Measurements from ENCODE around the gene GYS1. TPM values are rescaled to one million over a fixed set of nuclear protein-coding genes. Genes with fewer than 3 reads are reported as not detected.

The GYS1 gene
- 46.7 and 54.8 TPM in 2 replicates for total RNA-seq

GRCh38 chr19:48993175-48994034, at the start of gene GYS1, which contains the start of gene RUVBL2:
Gene GYS1 (minus strand): TSS chr19:48993309. CDS start chr19:48993112, 197 bp downstream.
Gene RUVBL2 (plus strand): TSS chr19:48993887. CDS start chr19:48993912, 25 bp downstream.

GRCh38 chr19:49036815-49037214, 43.7 kb upstream of the GYS1 start, which contains the start of gene CGB1:
Gene CGB1 (minus strand): TSS chr19:49036895. CDS start chr19:49036711, 184 bp downstream.

GRCh38 chr19:49031642-49032301, 38.7 kb upstream of the GYS1 start, which contains the start of gene CGB2:
Gene CGB2 (plus strand): TSS chr19:49031890. CDS start chr19:49032096, 206 bp downstream.

DNA sequence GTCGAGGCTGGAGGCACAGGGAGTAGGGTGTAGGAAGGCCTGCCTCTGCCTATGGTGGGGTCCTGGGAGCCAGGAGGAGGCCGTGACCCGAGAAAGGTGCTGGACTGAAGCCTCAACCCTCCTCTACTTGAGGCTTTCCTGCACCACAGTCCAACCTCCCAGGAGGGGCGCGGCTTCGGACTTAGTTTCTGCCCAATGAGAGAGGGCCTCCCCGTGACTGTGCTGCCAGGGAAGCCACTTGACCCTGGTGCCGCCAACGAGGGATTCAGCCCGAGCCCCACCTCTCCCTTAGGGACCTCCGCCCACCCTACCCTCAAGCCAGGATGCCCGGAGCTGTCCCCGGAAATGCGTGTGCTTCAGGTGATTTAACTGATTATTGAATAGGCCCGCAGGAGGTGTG, 31.1 kb upstream of the GYS1 start, which contains the start of gene CGB3:
Gene CGB3, minus strand, starts transcription at position 101 of the 400 bp plus-strand sequence. CDS start 362 bp downstream, outside the sequence.

GRCh38 chr19:49017041-49017665, 24.0 kb upstream of the GYS1 start, which contains the start of gene LHB:
Gene LHB (minus strand): TSS chr19:49017091. CDS start chr19:49017081, 10 bp downstream.

GRCh38 chr19:48965040-48965805, 27.9 kb downstream of the GYS1 start, which contains the start of gene FTL:
Gene FTL (plus strand): TSS chr19:48965309. CDS start chr19:48965508, 199 bp downstream.

DNA sequence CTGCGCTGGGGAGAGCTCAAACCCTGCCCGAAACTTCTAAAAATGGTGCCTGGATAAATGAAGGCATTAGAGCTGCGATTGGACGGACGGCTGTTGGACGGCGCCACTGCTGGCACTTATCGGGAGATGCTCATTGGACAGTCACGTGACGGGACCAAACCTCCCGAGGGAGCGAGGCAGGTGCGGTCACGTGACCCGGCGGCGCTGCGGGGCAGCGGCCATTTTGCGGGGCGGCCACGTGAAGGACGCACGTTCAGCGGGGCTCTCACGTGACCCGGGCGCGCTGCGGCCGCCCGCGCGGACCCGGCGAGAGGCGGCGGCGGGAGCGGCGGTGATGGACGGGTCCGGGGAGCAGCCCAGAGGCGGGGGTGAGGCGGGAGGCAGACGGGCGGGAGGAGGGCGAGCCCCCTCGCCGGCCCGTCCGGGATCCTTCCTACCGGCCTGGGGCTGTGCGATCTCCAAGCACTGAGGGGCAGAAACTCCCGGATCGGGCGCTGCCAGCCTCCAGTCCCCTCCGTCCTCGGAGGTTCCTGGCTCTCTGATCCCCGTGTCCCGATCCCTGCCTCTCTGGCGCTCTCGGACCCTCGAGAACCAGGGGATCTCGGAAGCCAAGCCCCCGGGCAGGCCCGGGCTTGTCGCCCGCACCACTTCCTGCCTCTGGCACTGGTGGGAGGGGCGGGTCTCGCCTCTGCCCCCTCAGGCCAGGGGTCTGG, 38.4 kb downstream of the GYS1 start, which contains the start of gene BAX:
Gene BAX, plus strand, starts transcription at position 281 of the 713 bp plus-strand sequence. Its CDS starts 54 bp downstream, at position 335.

DNA sequence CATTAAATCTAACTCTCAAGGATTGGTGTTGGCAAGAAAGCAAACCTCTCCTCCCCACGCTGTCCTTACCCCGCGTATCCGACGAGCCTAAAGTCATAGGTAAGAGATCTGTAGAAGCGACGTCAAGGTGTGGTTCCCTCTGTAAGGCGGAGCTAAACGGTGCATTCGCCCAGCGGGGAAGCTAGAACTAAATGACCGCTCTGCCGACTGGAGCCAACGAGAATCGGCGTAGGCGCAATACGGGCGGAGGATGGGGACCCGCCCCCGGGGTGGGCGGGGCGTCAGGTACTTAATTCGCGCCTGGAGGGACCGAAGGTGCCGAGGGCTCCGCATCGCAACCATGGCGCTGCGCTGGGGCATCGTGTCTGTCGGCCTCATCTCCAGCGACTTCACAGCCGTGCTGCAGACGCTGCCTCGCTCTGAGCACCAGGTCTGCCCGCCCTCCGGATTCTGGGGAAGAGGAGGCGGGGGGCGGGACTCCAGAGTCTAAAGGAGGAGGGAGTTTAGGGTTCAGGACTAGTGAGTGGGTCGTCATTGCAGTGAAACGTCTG, 59.7 kb downstream of the GYS1 start, which contains the start of gene DHDH:
Gene DHDH, plus strand, starts transcription at position 318 of the 551 bp plus-strand sequence. Its CDS starts 23 bp downstream, at position 341.

Other genes with a start within 250 kb of the GYS1 start
- gene IZUMO1, start 246.4 kb downstream of the GYS1 start, total RNA-seq: 0.04 and 0.23 TPM in 2 replicates
- gene FUT1, start 240.7 kb downstream of the GYS1 start, total RNA-seq: 7.3 and 11.6 TPM in 2 replicates
- not detected in 2 replicates for gene FGF21, start 237.8 kb downstream of the GYS1 start, total RNA-seq
- gene BCAT2, start 182.3 kb downstream of the GYS1 start, total RNA-seq: 63.9 and 77.8 TPM in 2 replicates
- 0.23 and 1.2 TPM in 2 replicates for gene HSD17B14, start 156.8 kb downstream of the GYS1 start, total RNA-seq
- gene PLEKHA4, start 124.7 kb downstream of the GYS1 start, total RNA-seq: 7.4 and 11.0 TPM in 2 replicates
- gene PPP1R15A, start 120.9 kb downstream of the GYS1 start, total RNA-seq: 22.4 and 61.8 TPM in 2 replicates
- not detected in 2 replicates for gene TULP2, start 94.6 kb downstream of the GYS1 start, total RNA-seq
- 214 and 343 TPM in 2 replicates for gene NUCB1, start 93.0 kb downstream of the GYS1 start, total RNA-seq
- gene DHDH, start 59.6 kb downstream of the GYS1 start, total RNA-seq: 0.11 and 1.2 TPM in 2 replicates
- gene BAX, start 38.4 kb downstream of the GYS1 start, total RNA-seq: 92.1 and 106 TPM in 2 replicates
- gene FTL, start 28.0 kb downstream of the GYS1 start, total RNA-seq: 713 and 910 TPM in 2 replicates
- gene RUVBL2, start 578 bp upstream of the GYS1 start, total RNA-seq: 231 and 392 TPM in 2 replicates
- not detected in 2 replicates for gene LHB, start 23.8 kb upstream of the GYS1 start, total RNA-seq
- gene CGB3, start 31.0 kb upstream of the GYS1 start, total RNA-seq: not detected in 2 replicates
- gene CGB2, start 38.6 kb upstream of the GYS1 start, total RNA-seq: 0.99 TPM in 1 of 2 replicates, not detected in the other
- gene CGB1, start 43.6 kb upstream of the GYS1 start, total RNA-seq: not detected in 2 replicates
- not detected in 2 replicates for gene CGB5, start 50.5 kb upstream of the GYS1 start, total RNA-seq
- not detected in 2 replicates for gene CGB8, start 55.8 kb upstream of the GYS1 start, total RNA-seq
- gene CGB7, start 64.4 kb upstream of the GYS1 start, total RNA-seq: 0.30 and 8.4 TPM in 2 replicates
- 4.9 and 5.7 TPM in 2 replicates for gene NTF4, start 71.5 kb upstream of the GYS1 start, total RNA-seq
- not detected in 2 replicates for gene KCNA7, start 79.4 kb upstream of the GYS1 start, total RNA-seq
- gene SNRNP70, start 92.1 kb upstream of the GYS1 start, total RNA-seq: 114 and 271 TPM in 2 replicates
- 2.9 and 5.7 TPM in 2 replicates for gene LIN7B, start 121.1 kb upstream of the GYS1 start, total RNA-seq
- gene C19orf73, start 125.8 kb upstream of the GYS1 start, total RNA-seq: 4.1 and 5.4 TPM in 2 replicates
- gene PPFIA3, start 126.2 kb upstream of the GYS1 start, total RNA-seq: 4.0 and 6.6 TPM in 2 replicates
- not detected in 2 replicates for gene HRC, start 162.1 kb upstream of the GYS1 start, total RNA-seq
- 17.2 and 32.5 TPM in 2 replicates for gene TRPM4, start 164.5 kb upstream of the GYS1 start, total RNA-seq